ENCODE measurements around the gene ACP7.

DNA sequence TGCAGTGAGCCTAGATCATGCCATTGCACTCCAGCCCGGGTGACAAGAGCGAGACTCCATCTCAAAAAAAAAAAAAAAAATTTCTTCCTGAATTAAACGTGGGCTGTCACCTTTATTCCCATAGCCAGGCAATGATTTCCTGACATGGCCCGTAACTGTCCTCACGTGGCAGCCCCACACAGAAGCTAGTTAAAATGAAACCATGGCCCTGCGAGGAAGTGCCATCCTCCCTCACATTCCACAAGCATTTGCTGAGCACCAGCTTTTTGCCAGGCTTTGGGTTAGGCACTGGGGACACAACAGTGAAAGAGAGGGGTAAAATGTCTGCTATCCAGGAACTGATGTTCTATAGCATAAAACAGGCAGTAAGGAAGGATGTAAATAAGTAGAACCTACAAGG lies 38.7 kb upstream of the ACP7 start:
- no peak for TF ChIP-seq POLR2A (IDR thresholded peaks at IDR 0.05; ENCODE audit: low read depth, low read length)
- TF ChIP-seq, protein P1, sequence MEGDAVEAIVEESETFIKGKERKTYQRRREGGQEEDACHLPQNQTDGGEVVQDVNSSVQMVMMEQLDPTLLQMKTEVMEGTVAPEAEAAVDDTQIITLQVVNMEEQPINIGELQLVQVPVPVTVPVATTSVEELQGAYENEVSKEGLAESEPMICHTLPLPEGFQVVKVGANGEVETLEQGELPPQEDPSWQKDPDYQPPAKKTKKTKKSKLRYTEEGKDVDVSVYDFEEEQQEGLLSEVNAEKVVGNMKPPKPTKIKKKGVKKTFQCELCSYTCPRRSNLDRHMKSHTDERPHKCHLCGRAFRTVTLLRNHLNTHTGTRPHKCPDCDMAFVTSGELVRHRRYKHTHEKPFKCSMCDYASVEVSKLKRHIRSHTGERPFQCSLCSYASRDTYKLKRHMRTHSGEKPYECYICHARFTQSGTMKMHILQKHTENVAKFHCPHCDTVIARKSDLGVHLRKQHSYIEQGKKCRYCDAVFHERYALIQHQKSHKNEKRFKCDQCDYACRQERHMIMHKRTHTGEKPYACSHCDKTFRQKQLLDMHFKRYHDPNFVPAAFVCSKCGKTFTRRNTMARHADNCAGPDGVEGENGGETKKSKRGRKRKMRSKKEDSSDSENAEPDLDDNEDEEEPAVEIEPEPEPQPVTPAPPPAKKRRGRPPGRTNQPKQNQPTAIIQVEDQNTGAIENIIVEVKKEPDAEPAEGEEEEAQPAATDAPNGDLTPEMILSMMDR (IDR thresholded peaks at IDR 0.05; ENCODE audit: extremely low read depth in 1 of 2, insufficient read depth in 1 of 2, low read depth in 1 of 2, low read length in 2 of 2): no peak
- no peak for TF ChIP-seq MYC (IDR thresholded peaks at IDR 0.05; ENCODE audit: low read depth, low read length)
- no peak for TF ChIP-seq GATA2 (IDR thresholded peaks at IDR 0.05; ENCODE audit: insufficient read depth, insufficient read length, low read depth, low read length)
- no peak for TF ChIP-seq POLR2AphosphoS5 (IDR thresholded peaks at IDR 0.05; ENCODE audit: insufficient read depth, low read depth, low read length)
- no peak for TF ChIP-seq JUN (IDR thresholded peaks at IDR 0.05; ENCODE audit: borderline replicate concordance, insufficient read depth, insufficient read length, low read depth)
- no peak for TF ChIP-seq EZH2 (IDR thresholded peaks at IDR 0.05; ENCODE audit: borderline replicate concordance, low read depth, low read length, severe bottlenecking)
- TF ChIP-seq, protein P2, sequence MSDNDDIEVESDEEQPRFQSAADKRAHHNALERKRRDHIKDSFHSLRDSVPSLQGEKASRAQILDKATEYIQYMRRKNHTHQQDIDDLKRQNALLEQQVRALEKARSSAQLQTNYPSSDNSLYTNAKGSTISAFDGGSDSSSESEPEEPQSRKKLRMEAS (IDR thresholded peaks at IDR 0.05; ENCODE audit: insufficient read depth, insufficient read length): no peak
